HCEC 1CT (cell line): ENCODE results near the gene STAM.

Source experiments
- DNase-seq: peaks from one replicate; pipeline ENCODE4 v3.0.0-alpha.2; 2017

STAM gene

GRCh38 chr10:17648243-17649035 is 4.5 kb downstream of the STAM start:
- no peak for DNase-seq

GRCh38 chr10:17649052-17649451 is 5.1 kb downstream of the STAM start:
- DNase-seq = no peak

GRCh38 chr10:17649836-17650235 is 5.9 kb downstream of the STAM start:
- peak; percentile 63 for DNase-seq

DNA sequence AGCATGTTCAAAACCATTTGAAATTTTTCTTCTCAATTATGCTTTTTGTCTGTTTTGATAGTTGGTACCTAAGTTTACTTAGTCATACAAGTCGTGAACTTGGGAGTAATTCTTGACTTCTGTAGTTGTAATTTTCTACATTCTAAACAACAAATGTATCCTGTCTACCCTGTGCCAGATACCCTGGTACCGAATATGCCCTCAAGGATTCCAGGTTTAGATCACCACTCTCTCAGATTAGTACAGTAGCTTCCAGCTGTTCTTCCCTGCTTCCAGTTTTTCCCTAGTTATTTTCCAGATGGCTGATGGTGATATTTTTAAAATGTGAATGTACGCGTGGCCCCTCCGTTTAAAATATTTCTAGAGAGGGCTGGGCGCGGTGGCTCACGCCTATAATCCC is 6.5 kb downstream of the STAM start:
- DNase-seq = no peak

- no peak for DNase-seq
These were observed 7.9 kb downstream of the STAM start for GRCh38 chr10:17651896-17652295.

GRCh38 chr10:17652585-17652984 is 8.6 kb downstream of the STAM start:
- DNase-seq = peak; percentile 34

DNA sequence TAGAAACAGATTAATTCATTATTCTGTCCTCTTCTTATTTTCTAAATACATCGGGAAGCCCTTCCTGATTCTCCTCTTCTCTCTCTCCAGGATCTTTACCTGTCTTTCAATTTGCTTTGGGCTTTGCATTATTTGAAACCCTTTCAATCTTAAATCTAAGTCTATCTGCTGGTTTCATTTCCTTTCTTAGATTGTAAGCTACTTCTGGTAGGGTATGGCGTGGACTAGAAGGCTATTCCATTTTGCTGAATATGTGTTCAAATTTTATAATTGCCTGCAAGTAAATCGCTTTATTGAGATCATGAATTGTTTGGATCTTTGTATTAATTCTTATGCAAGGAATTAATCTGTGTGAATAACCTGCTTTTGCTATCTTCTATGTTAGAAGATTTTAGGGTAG is 11.1 kb downstream of the STAM start:
- DNase-seq = no peak

GRCh38 chr10:17655567-17656146 is 11.7 kb downstream of the STAM start:
- DNase-seq = no peak

DNA sequence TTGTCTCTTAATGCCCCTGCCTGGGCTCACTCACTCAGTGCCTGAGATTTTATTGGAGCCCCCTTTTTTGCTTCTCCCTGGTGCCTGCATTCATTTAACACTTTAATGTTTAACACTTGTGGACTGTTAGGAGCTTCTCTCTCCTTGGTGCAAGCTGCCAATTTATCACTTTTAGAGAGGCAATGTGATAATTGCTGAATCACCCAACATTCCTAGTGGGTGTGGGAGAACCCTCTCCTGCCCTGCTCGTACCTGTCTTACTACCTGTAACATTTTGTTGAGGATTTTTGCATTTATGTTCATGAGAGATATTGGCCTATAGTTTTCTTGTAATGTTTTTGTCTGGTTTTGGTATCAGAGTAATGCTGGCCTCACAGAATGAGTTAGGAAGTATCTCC is 13.2 kb downstream of the STAM start:
- no peak for DNase-seq

GRCh38 chr10:17659365-17659764 is 15.4 kb downstream of the STAM start:
- DNase-seq = no peak

DNA sequence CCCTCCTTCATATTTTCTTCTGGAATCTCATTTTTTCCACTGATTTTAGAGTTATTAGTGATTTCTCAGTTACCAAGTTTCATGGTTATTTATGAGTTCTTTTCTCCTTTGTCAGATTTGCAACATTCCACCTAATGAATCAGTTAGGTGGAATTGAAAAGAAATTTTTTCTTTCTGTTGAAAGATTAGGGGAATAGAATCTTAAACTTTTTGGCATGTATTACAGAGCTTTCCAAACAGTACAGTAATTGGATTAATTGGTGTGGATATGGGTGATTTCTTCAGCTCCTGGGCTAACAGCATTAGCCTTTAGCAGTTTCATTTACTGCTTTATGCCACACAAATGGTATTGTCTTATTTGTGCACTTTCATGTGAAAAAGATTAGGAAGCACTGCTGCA is 17.0 kb downstream of the STAM start:
- peak; percentile 32 for DNase-seq

DNA sequence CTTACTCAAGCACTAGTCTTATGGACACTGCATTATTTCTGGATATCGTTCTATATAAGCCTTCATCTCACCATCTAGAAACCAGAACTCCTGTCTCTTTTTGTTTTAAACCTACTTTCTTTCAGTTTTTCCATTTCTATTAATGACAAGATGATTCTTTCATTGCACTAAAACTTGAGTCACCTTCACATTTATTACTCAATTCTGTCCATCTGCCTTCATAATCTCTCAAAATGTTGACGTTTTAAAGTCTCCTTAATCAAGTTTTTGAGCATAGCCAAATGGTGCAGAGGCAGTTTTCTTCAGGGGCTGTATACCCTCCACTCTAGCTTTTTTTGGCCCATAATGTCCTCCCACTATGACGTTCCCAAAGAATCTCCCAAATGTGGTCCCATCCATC is 17.6 kb downstream of the STAM start:
- no peak for DNase-seq

GRCh38 chr10:17662193-17663138 is 18.5 kb downstream of the STAM start:
- no peak for DNase-seq

DNA sequence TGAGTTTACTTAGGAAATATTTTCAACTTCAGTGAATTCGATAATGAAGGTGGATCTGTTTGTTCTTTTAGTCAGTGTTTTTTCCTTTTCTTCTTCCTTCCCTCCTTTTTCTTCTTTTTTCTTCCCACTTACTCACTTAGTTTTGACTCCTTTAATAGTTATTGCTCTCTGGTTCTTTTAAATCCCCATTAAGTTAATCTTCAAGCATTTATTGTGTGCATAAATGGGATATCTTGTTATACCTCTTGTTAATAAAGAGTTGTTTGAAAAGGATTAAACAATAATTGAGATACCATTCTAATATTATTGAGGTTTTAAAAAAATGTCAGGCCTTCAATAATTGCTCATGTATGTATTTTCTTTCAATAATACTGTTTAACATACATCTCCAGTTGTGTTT is 19.5 kb downstream of the STAM start:
- DNase-seq = no peak

GRCh38 chr10:17665747-17666146 is 21.8 kb downstream of the STAM start:
- peak; percentile 92 for DNase-seq

DNA sequence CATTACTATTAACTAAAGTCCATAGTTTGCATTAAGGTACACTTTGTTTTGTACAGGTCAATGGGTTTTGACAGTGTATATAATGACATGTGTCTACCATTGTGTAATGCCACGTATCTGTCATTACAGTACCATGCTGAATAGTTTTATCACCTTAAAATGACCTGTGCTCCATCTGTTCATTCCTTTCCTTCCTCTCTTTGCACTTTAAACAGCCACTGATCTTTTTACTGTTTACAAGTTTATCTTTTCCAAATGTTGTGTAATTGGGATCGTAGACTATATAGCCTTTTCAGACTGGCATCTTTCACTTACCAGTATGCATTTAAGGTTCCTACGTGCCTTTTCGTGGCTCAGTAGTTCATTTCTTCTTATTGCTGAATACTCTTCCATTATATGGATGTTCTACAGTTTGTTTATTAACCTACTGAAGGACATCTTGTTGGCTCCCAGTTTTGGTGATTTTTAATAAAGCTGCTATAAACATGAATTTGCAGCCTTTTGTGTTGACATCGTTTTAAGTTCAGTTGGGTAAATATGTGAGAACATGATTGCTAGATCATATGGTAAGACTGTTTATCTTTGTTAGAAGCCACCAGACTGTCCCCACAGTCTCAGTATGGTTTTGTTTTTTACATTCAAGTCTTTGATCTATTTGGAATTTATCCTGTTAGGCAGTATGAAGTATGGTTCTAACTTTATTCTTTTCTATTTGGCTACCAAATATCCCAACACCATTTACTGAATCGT is 24.7 kb downstream of the STAM start:
- DNase-seq = no peak

GRCh38 chr10:17669185-17669872 is 25.4 kb downstream of the STAM start:
- DNase-seq = no peak

DNA sequence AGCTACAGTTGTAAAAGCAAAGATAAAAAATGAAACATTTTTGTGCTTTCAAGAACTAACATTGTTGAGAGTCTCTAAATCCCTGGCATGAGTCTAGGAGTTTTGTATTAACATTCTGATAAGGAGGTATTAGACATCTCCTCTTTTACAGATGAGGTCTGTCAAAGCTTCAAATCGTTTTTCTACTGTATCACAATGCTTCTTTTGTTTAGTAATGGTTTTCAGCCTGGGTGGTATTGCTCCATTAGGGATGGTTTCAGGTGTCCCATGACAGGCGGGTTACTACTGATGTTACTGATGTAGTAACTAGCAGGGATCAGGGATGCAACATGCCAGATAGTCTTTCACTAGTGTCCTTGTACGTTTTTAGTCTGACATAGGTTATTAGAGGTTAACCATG is 27.4 kb downstream of the STAM start:
- DNase-seq = no peak

DNA sequence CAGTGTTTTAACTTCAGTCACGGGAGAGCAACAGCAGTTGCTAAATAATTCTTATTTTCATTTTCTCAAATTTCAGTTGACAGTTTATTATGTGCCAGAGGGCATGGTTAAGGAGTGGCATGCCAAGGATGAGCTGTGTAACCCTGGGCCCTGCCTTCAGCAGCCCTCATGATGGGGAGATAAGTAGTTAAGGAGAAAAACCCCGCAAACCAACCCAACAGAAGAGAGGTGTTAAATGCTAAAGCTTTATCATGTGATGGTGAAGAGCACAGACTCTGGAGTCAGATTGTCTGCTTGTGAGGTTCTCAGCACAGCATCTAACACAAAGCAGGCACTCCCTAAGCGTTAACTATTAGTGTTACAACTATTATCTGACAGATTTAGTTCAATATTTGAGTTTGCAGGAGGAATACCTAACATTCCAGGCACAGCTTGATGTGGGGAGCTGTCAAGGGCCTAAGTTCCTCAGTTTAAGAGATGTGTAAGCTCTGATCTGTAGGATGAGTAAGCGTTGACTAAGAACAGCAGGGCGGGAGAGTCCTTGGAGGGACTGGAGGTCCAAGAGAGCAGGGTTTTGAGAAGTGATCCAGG is 29.6 kb downstream of the STAM start:
- peak; percentile 95 for DNase-seq

GRCh38 chr10:17674566-17674965 is 30.6 kb downstream of the STAM start:
- DNase-seq = no peak

GRCh38 chr10:17675638-17676037 is 31.7 kb downstream of the STAM start:
- DNase-seq = no peak

- DNase-seq = no peak
These were observed 33.0 kb downstream of the STAM start for GRCh38 chr10:17676919-17677318.
